ENCODE data around the gene INTS7. TPM values are rescaled to one million over a fixed set of nuclear protein-coding genes. Genes with fewer than 3 reads are reported as not detected.

Gene INTS7
- total RNA-seq, 6 experiments from 2014 or later = 9.6 to 14.5 (median 13.3) TPM

DNA sequence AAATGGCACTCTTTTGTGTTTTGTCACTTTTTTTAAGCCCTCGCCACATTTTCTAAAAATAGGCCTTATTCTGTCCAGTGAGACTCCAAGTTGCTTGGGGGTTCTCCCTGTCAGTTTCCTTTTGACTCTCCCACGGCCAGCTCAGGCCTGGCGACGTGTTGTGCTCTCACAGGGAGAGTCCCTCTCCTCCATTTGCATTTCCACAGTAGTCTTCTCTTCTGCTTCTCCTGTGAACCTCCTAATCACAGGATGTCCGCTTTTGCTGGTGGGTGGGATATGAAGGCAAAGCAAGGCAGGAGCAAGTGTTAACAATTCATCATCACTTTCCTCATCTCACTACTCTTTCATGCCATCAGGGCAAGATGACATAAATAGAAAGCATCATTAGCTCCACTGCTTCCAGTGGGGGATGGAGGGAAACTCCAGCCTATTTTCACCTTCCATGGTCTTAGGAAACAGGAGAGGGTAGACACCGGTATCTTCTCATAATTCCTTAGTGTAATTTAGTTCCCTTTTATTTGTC is 99.8 kb downstream of the INTS7 start:
- TF ChIP-seq, protein P1, sequence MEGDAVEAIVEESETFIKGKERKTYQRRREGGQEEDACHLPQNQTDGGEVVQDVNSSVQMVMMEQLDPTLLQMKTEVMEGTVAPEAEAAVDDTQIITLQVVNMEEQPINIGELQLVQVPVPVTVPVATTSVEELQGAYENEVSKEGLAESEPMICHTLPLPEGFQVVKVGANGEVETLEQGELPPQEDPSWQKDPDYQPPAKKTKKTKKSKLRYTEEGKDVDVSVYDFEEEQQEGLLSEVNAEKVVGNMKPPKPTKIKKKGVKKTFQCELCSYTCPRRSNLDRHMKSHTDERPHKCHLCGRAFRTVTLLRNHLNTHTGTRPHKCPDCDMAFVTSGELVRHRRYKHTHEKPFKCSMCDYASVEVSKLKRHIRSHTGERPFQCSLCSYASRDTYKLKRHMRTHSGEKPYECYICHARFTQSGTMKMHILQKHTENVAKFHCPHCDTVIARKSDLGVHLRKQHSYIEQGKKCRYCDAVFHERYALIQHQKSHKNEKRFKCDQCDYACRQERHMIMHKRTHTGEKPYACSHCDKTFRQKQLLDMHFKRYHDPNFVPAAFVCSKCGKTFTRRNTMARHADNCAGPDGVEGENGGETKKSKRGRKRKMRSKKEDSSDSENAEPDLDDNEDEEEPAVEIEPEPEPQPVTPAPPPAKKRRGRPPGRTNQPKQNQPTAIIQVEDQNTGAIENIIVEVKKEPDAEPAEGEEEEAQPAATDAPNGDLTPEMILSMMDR (IDR thresholded peaks at IDR 0.05) = no peak
- Mint-ChIP-seq H3K4me3 (no peak overlapping the region), H3K27ac (no peak overlapping the region), H3K27me3 (ENCODE audit: insufficient read depth) (0 out of 2 replicates have a peak, but pooled peaks cover 4% of the 10 kb centered on the region), H3K36me3 (ENCODE audit: low read depth) (no peaks in the 10 kb centered on the region; the same call in 1 of the 2 replicates), H3K9me3 (no peaks in the 10 kb centered on the region), H3K4me1 (ENCODE audit: low read depth) (no peaks in the 10 kb centered on the region)
- no peak for DNase-seq

DNA sequence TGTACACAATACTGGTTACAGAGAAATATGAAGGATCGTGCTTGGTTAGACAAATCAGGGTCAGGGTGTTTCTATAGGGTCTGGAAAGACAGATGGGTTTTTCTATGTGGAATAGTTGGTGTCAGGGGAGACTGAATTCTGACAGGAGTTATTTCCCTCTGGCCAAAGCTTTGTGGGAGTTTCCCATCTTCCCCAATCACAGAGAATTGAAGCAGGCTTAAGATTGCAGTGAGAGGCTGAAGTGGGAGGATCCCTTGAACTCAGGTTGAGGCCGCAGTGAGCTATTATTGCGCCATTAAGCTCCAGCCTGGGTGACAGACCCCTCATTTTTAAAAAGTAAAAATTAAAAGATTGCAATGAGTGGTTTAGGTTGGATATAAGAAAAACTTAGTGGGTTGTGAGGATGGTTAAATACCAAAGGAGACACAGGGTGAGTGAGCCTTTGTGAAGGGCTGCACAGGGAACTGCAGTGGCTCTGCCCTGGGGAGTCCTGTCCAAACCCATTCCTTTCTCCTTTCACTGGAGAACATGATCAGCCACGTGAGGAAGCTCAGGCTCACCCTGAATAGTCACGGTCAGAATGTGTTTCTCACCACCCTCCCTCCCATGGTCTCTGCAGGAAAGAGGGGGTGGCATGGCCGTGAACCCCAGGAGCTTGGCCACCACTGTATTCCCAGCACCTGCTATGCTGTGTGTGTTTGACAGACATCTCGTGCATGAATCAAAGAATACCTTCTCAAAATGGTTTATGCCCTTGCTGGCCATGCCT is 101.2 kb downstream of the INTS7 start:
- no peak for DNase-seq
- Mint-ChIP-seq H3K4me1 (ENCODE audit: low read depth) (peaks cover 5% of the 10 kb centered on the region), H3K9me3 (no peaks in the 10 kb centered on the region), H3K27ac (no peak overlapping the region), H3K4me3 (no peak overlapping the region), H3K27me3 (ENCODE audit: insufficient read depth) (peaks cover 4% of the 10 kb centered on the region), H3K36me3 (ENCODE audit: low read depth) (no peaks in the 10 kb centered on the region)
- TF ChIP-seq, protein P1 (IDR thresholded peaks at IDR 0.05) = no peak

DNA sequence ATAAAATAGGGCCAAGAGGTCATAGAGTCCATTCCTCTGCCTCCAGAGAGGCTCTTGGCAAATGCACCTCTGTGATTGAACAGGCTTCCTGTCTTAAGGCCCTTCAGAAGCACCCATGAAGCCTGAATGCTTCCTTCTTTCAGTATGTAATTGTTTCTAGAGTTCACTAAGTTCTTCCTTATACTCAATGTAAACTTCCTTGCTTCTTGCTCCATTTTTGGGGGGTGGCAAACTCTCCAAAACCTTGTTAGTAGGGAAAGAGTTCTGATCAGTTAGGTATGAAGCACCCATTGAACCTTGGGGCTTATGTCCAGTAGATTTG is 102.5 kb downstream of the INTS7 start:
- no peak for DNase-seq
- TF ChIP-seq, protein P1 (IDR thresholded peaks at IDR 0.05) = no peak
- no peak overlapping the region for H3K4me3 Mint-ChIP-seq
- H3K36me3 Mint-ChIP-seq (ENCODE audit: low read depth) = no peaks in the 10 kb centered on the region
- H3K4me1 Mint-ChIP-seq (ENCODE audit: low read depth) = peaks cover 17% of the 10 kb centered on the region
- peaks cover 4% of the 10 kb centered on the region for H3K27me3 Mint-ChIP-seq (ENCODE audit: insufficient read depth)
- H3K9me3 Mint-ChIP-seq = no peaks in the 10 kb centered on the region
- H3K27ac Mint-ChIP-seq = no peak overlapping the region

GRCh38 chr1:211932231-211932932 is 103.0 kb downstream of the INTS7 start:
- H3K4me3 Mint-ChIP-seq = no peak overlapping the region
- TF ChIP-seq, protein P1 (IDR thresholded peaks at IDR 0.05) = no peak
- H3K27ac Mint-ChIP-seq = no peak overlapping the region
- no peak for DNase-seq
- no peaks in the 10 kb centered on the region for H3K9me3 Mint-ChIP-seq
- H3K4me1 Mint-ChIP-seq (ENCODE audit: low read depth) = peaks cover 17% of the 10 kb centered on the region
- H3K27me3 Mint-ChIP-seq (ENCODE audit: insufficient read depth) = peaks cover 4% of the 10 kb centered on the region
- H3K36me3 Mint-ChIP-seq (ENCODE audit: low read depth) = no peaks in the 10 kb centered on the region

DNA sequence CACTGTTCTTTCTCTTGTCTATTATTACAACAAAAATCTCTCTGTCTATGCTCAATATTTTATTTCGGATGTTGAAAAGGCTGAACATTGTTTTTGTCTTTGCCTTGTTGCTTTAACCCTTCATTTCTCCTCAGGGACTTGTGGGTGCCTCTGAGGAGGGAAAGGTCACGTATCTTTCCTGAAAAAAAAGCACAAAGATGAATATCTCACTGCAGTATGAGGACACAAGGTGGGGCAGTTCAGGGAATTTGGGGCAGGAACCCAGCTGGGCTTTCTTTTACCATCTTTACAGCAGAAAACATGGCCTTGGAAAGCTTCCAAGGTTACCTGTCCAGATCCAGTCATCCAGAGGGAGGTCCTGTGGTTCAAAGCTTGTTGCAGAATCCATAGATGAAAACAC is 105.7 kb downstream of the INTS7 start:
- Mint-ChIP-seq H3K9me3 (no peaks in the 10 kb centered on the region), H3K27me3 (ENCODE audit: insufficient read depth) (peaks cover 8% of the 10 kb centered on the region), H3K4me1 (ENCODE audit: low read depth) (peaks cover 17% of the 10 kb centered on the region), H3K4me3 (no peak overlapping the region), H3K36me3 (ENCODE audit: low read depth) (no peaks in the 10 kb centered on the region), H3K27ac (no peak overlapping the region)
- no peak for DNase-seq
- TF ChIP-seq, protein P1 (IDR thresholded peaks at IDR 0.05) = no peak
